GM19043 (cell line): ENCODE data around the gene DDIT4.
A peak's percentile ranks its signal among the peaks of the same experiment; 100 is the strongest.
"Not testable (repeated sequence)": the region's sequence is repeated elsewhere in the genome, so short reads cannot be mapped to it uniquely, and the experiment has no call there.

Experiments used
- ATAC-seq: cut with Tn5 transposase; IDR thresholded peaks from one replicate; pipeline ENCODE4 v1.9.1; 2021; ENCODE audit warnings: low read depth; ENCODE audit not compliant: unreplicated experiment

DDIT4 gene

GRCh38 chr10:72248468-72249151 lies 25.1 kb upstream of the DDIT4 start:
- peak; percentile 82 for ATAC-seq

GRCh38 chr10:72249176-72249862 lies 24.4 kb upstream of the DDIT4 start:
- not testable (repeated sequence) for ATAC-seq

- no peak for ATAC-seq
Observed at GRCh38 chr10:72250666-72251065, 23.1 kb upstream of the DDIT4 start.

DNA sequence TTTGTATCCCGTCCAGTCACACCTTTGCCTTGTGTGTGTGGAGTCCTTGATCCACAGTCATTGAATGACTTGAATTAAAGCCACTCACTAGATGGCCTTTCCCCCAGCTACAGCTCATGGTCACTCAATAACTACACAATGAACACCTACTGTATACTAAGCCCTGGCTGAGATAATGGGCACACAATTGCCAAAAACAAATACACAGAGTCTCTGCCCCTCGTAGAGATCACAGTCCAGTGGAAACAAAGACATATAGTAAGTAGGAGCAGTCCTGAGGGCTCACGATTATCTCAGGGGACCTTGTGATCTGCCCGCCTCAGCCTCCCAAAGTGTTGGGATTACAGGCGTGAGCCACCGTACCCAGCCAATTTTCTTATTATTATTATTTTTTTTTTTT lies 22.1 kb upstream of the DDIT4 start:
- no peak for ATAC-seq

DNA sequence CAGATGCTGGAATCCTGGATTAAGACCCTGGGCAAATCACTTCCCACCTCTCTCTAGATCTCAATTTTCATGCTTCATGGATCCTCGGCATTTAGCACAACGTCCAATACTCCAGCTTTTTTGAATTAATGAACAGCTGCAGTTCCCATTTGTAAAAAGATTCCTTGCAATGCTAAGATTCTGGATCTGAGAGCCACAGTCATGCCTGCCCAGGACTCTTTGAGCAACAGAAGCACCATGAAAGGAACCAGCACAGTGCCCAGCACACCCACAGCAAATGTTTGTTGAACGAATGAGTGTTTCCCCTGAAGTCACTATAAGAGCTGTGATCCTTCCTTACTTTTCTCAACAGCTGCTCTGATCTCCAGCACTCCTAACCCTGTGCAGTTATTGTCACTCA lies 20.8 kb upstream of the DDIT4 start:
- no peak for ATAC-seq

DNA sequence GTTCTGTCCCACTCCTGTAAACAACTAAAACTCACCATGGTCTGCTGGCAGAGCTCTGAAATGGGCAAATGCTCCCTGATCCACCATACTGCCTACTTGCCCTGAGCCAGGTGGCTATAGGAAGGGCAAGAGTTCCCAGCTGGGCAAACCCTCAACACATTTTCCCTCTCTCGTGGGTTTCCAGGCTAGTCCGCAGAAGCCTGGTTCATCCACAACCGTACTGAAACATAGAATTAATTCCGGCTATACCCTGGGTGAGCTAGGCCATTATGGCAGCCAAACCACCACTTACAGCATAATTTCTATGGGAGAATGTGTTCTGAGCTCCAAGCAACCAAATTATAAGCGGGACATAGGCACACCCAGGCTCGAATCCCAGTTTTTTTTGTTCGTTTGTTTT lies 20.1 kb upstream of the DDIT4 start:
- no peak for ATAC-seq

DNA sequence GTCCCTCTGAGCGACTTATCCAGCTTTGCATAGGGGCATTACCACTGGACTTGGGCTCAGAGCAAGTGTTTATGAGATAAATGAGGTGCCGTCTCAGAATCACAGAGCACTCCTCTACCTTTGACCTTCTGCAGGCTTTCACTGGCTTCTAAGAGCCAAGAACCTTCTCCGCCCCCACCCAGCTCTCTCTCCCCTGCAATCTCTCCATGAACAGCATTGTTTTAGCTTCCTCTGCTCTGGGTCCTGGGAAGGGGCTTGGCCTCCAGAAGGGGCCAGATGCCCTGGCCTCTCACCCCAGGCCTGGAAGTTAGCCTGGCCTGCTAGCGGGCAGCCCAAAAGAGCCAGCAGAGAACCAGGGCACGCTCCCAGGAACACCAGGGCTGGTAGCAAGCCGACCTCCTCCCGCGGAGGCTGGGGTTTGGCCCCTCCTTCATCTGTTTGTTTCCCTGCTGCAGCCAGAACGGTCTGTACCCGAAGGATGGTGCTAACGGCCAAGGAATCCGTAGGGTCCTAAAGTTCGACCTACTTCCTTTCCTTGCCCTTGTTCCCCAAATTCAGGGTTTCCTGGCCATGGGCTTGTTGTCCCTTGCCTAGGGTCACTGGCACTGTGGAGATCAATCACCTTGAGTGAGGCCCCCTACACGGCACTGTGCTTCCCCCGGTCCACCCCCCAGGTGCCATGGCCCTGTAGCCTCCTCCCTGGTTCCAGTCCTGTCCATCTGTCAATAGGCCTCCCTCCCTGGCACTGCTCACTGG lies 18.7 kb upstream of the DDIT4 start:
- ATAC-seq, result peak; percentile 50

DNA sequence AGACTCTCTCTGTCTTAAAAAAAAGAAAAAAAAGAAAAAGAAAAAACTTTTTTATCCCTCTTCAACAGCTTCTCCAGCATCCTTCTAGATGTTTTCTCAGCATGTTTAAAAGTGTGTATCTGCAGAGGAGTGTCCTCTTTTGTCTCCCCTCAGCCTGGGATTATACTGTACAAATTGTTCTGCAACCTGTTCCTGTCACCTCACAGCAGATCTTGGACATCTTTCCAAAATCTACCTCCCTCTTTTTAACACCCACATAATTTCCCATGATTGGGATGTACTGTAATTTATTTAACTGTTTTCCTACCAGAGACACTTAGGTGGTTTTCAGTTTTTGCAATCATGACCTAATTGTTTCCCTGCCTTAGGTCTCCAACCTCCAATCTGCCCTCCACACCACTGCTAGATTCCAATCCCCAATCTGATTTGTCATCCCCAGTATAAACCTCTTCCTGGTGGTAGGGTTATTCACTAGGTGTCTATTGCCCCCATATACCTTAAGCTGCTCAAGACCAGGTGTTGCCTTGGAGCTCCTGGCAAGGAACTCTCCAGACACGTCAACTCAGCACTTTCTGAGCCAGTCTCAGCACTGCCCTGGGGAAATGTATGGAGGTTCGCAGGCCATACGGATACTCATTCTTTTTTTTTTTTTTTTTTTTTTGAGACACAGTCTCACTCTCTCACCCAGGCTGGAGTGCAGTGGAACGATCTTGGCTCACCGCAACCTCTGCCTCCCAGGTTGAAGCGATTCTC lies 17.6 kb upstream of the DDIT4 start:
- no peak for ATAC-seq

GRCh38 chr10:72257051-72257892 lies 16.5 kb upstream of the DDIT4 start:
- ATAC-seq, result no peak

GRCh38 chr10:72258617-72259016 lies 15.1 kb upstream of the DDIT4 start:
- no peak for ATAC-seq

- ATAC-seq, result no peak
Observed at GRCh38 chr10:72259491-72260238, 14.1 kb upstream of the DDIT4 start.

- ATAC-seq, result peak; percentile 43
Observed at GRCh38 chr10:72260239-72260975, 13.3 kb upstream of the DDIT4 start.

GRCh38 chr10:72260976-72261783 lies 12.5 kb upstream of the DDIT4 start:
- peak; percentile 43 for ATAC-seq

- no peak for ATAC-seq
Observed at GRCh38 chr10:72261784-72262404, 11.8 kb upstream of the DDIT4 start.

DNA sequence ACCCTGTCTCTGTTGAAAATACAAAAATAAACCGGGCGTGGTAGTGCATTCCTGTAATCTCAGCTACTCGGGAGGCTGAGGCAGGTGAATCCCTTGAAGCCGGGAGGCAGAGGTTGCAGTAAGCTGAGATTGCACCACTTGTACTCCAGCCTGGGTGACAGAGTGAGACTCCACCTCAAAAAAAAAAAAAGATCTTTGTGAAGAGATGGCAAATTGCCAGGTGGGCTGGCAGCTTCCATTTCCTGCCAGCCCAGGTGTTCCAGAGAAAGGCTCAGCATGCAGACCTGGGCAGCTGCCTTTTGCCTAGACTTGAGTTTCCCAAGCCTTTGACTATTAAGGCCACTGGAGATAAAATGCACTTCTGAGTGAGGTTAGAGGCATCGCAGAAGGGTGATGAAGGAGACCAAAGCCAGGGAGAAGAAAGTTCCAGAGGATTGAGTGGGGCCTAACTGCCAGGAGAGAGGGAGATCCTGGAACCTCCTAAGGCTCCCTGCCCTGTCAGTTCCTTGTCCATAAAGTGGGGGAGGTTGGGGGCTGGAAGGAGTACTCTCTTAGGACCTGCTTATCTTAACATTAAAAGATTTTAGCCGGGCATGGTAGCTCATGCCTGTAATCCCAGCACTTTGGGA lies 10.0 kb upstream of the DDIT4 start:
- no peak for ATAC-seq

GRCh38 chr10:72264536-72264935 lies 9.2 kb upstream of the DDIT4 start:
- ATAC-seq, result no peak

- no peak for ATAC-seq
Observed at GRCh38 chr10:72265508-72265907, 8.2 kb upstream of the DDIT4 start.
